GM19240 (cell line): ENCODE results near the gene JAK1.
"Not testable (repeated sequence)": the region's sequence is repeated elsewhere in the genome, so short reads cannot be mapped to it uniquely, and the experiment has no call there.

Source experiments
- DNase-seq: peaks from one replicate; pipeline ENCODE4 v3.0.0; 2011; ENCODE audit warnings: low spot score; ENCODE audit not compliant: insufficient read length

JAK1 gene

DNA sequence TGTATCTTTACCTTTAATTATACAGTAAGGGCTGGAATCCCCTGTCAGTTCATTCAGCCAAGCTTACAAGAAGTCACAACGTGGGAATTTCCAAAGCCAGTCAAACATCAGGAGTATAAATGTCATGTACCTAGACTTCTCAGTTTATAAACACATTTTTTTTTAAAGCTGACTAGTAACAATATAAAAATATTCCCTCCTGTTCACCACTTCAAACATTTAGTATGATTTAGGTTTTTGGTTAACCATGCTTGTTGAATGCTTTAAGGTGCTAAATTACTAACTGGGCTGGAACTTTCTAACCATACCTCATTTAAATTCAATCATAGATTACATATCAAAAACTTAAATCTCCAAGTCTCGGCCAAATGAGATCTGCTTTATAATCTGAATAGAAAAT, 44.0 kb downstream of the JAK1 start:
- DNase-seq = no peak

DNA sequence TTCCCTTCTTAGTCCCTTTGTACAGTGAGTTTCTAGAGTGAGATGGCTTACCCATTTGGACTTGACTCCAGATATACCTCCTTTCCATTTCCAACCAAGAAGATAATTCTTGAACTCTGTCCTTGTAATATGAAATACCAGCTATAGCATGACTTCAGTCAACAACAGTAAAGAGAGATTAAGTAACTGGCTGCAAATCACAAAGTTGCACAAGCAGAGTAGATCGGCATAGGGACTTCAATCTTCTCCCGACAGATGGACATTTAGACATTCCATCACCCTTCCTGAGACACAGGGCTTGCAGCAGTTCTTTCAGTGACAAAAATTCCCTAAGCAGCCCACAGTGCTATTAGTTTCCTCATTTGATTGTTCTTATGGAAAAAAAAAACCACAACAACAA, 44.6 kb downstream of the JAK1 start:
- DNase-seq = no peak

DNA sequence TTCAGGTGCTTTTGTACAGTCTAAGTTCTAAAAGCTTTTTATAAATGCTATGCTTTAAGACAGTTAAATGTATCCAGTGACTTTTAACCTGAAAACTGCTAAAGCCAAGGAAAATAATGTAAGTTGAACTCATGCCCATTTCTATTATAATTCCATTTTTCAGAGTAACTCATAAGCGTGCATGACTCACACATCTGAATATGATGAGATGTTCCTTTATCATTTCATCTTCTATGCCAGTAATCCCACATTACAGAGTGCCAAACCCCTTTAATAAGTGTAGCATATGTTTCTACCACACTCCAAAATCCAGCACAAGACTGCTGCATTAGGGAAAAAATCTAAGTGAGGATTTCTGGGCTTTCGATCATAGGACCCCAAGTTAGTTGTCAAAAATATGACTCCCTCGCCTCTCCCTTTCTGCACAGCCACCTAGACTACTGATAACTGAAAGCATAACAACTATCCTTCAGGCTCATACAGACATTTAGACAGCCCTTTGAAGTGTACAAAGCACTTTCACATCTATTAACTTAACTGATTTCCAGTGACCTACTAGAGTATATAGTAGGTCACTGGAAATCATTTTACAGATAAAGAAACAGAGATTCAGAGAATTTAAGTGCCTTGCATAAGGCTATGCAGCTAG, 45.3 kb downstream of the JAK1 start:
- no peak for DNase-seq

DNA sequence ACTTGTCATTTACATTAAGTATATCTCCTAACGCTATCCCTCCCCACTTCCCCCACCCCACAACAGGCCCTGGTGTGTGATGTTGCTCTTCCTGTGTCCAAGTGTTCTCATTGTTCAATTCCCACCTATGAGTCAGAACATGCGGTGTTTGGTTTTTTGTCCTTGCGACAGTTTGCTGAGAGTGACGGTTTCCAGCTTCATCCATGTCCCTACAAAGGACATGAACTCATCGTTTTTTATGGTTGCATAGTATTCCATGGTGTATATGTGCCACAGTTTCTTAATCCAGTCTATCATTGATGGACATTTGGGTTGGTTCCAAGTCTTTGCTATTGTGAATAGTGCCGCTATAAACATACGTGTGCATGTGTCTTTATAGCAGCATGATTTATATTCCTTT, 47.2 kb downstream of the JAK1 start:
- DNase-seq = not testable (repeated sequence)

DNA sequence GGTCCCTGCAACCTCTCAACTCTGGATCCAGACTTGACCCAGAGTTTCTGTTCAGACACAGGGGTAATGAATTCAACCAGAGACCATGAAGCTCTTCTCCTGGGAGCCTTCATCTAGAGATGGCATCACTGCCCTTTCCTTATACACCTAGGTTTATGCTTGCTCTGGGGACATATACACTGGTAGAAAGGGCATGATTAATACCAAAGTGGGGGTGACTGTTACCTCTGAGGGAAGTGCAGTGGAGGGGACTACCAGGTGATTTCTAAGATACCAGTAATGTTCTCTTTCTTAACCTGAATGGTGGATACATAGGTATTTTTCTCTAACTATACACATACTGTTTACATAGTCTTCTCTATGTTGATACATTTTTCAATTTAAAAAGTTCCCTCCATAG, 48.4 kb downstream of the JAK1 start:
- DNase-seq = no peak

DNA sequence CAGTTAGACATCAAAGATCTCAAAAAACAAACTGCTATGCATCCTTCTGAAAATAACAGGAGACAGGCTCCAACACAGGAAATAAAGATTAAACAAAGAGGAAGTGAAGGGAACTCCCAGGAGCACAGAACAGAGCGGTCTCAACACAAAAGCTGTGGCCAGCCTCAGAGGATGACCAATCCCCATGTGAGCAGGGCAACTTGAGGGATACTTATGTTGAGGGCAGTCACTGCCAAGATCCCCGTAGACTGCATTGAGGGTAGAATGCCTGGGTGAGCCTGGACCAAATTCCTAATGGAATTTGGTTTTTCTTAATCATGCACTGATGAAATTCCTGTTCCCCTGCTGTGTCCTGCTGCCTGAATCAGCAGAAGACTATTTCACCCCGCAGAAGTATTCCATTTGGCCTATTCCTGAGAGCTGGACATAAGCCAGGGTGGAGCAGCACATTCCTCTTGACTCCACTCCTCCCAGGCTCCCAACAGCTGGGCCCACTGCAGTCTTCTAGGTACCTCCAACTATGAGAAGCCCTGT, 49.0 kb downstream of the JAK1 start:
- no peak for DNase-seq

DNA sequence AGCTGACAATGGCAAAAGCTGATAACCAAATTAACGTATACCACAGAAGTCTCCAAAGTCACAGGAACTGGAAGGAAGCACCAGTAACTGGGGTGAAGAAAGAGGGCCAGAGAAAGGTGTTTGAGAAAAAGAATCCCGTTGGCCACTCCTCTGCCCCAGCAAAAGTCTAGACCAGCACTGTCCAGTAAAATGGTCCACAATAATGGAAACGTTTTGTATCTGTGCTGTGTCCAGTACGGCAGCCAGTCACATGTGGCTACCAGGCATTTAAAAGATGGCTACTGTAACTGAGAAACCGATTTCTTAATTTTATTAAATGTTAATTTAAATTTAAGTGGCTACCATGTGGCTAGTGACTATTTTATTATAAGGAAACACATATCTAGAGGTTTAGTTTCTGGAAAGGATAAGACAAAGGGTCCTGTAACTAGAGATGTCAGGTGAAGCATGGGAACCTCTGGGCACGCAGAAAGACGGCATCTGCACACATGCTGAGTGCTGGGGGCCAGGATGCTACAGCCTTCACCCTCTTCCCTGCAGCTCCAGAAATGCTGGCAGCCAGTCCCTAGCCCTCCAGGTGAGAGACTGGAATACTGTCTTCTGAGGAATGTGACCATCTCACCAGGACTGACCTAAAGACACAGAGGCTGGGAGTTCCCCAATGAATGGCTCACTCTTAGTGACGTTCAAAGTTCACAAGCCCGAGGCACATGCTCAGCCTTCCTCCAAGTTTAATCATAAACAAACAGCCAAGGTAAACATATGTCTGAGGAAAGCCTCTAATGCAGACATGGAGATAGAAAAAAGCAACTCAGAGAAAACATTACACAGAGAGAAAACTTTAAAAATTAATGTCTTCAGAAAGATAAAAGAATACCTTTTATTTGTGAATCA, 50.7 kb downstream of the JAK1 start:
- no peak for DNase-seq

DNA sequence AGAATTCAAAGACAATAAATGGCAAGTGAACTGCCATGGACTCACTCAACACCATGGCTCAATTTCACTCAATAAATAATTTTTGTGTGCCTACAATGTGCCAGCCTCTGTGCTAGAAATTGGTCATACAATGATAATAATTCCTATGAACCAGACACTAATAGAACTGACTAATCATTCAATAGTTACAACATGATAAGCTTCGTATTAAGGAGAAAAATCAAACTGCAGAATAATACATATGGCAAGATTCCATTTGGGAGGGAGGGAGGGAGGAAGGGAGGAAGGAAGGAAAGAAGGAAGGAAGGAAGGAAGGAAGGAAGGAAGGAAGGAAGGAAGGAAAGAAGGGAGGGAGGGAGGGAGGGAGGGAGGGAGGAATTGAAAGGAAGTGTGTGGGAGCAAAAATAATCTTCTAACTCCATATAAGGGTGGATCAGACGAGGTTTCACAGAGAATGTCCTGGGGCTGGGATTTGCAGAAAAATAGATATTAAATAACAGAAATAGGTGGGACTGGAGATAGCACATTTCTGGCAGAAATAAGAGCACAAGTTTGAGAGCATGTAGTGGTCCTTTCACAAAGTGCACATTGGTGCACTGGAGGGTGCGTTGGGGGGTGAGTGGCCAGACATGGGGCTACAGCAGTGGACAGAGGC, 52.9 kb downstream of the JAK1 start:
- DNase-seq = no peak

DNA sequence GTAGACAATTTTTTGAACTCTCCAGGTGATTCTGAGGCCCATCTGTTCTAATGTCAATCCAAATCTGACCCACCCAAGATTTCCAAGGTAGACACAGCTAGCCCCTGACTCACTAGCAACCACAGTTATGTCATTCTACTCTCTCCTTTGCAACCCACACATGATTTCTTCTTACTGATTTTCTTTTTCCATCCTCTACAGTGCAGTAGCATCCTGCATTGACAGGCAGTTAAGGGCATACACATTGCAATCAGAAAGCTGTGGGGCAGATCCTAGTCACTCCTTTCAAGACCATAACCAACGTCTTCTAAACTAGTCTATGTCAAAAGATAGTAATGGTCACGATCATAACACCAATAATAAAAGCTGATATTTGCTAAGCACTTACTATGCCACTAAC, 54.2 kb downstream of the JAK1 start:
- no peak for DNase-seq

DNA sequence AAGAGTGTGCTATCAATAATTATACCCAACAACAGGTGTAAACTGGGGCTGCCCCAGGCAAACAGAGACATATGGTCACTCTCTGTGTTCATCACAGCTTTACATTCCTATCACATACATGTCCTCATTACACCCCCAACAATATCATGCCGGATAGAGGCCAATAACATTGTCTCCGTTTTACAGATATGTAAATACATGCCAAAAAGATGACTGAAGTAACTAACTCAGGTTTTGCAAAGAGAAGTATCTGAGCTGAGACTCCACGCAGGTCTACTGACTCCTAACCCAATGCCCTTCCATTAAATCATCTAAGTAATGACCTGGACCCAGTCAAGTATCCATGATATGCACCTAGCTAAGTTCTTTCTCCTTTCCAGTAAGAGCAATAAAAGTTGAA, 55.0 kb downstream of the JAK1 start:
- DNase-seq = no peak

DNA sequence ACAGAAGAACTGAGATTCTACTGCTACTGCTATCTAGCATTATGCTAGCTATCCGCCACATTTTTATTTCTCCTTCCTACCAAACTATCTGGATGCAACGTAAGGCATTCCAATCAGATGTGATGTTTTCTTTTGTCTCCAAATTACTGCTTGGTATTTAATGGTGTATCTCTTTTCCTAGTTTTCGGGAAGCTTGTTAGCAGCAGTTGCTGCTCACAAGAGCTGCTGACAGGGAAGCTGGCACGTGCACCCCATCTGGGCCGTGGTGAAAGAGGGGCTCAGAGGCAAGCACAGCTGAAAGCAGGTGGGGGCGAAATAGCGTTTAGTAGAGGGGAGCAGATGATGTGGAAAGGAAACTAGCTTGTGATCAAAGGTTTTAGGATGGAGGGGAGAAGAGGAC, 57.3 kb downstream of the JAK1 start:
- DNase-seq = no peak

DNA sequence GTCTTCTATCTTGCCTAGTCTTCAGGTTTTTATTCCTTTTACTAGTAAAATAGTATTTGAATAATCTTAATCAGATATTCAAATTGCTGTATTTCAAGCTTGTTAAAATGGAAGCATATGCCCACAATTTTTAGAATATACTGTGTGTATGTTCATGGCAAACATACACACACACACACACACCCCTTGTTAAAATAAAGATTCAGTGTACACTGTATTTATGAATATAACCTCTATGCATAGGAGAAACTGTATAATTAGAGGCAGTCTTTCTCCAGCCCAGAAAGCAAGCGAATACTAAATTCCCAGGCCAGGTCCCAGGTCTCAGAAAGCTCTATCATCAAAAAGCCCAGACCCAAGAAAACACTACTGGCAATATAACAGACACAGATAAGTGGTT, 57.8 kb downstream of the JAK1 start:
- no peak for DNase-seq

DNA sequence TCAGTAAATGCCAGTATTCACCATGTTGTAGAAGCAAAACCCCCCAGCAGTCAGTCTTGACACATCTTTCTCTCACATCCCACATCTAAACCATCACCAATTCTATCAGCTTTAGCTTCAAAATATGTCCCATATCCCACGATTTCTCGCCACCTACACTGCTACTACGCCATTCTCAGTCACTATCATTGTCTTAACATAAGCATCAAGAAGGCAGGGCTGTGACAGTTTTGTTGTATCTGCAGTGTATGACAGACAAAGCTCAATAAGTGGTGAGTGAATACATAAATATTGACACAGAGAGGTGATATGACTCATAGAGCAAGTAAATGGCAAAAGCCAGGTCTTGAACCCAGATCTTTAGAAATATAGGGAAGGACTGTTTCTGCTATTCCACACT, 59.9 kb downstream of the JAK1 start:
- no peak for DNase-seq

DNA sequence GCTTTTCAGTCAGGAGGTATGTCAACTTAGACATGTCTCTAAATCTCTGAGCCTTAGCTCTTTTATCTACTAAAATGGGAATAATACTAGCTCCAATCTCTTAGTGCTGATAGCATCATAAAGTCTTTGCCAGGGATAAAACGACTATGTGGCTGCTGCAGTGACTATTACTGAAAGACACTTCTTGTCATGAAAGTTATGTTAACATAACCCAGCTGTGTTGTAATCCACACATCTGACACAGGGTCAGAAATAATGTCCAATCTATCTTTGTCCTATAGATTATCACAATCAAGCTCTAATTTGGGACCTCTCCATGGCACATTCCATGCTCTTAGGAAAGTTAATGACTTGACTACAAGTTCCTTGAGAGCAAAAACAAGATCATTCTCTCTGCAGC, 62.8 kb downstream of the JAK1 start:
- DNase-seq = no peak

DNA sequence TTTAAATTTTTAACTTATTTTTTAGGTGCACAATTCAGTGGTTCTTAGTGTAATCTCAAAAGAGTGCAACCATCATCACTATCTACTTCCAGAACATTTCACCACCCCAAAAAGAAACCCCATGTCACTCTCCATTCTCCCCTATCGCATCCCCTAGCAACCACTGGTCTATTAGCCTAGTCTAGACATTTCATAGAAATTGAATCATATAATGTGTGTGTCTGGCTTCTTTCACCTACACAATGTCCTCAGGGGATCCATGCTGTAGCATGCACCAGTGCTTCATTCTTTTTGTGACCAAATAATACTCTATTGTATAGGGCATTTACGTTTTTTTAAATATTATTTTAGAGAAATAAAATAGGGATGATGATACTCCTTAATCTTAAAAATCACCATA, 64.7 kb downstream of the JAK1 start:
- no peak for DNase-seq

DNA sequence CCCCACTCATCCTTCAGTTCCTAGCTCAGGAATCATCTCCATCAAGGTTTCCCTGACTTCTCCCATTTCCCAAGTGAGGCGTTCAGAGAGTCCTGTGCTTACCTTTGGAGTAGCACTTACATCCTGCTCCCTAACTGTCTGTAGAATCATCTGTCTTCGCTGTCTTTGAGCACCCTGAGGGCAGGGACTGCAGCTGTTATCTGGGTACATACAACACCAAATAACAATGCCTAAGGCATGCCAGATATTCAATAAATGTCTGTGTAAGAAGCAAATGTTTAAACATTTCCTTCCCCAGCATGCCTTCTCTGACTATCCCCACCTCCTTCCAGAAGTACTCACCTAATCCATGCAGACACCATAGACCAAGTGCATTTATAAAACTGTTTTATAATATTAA, 65.4 kb downstream of the JAK1 start:
- DNase-seq = no peak

DNA sequence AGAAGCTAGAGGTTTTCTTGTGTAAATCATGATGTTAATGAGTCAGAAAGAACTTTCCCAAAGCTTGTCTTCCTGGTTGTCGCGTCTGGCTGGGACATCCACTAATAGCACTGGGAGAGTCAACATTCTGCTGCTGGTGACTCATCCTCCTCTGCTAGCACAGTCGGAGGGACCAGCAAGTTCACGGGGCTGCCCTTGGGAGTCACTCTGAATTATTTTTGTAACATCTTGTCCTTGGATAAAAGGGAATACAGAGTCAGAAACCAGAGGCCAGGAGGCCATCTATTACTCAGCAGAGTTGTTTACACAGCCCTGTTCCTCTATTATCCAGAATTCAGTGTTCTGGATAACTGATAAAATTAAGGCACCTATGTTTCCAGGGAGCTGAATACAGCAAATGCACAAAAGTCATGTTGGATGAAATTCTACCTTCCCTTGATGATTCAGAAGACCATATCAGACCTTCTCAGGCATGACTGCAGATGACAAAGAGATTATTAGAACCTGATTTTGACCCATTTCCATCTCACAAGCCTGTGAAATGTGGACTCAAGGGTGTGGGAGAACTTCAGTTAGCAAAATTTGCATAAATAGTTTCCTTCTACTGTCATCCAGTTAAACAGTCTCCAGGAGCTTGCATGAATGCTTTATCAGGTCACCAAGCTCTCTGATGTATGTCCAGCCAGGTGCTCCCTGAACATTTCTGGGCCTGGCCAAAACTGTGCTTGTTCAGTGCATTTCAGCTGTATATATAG, 68.1 kb downstream of the JAK1 start:
- DNase-seq = peak; percentile 18

DNA sequence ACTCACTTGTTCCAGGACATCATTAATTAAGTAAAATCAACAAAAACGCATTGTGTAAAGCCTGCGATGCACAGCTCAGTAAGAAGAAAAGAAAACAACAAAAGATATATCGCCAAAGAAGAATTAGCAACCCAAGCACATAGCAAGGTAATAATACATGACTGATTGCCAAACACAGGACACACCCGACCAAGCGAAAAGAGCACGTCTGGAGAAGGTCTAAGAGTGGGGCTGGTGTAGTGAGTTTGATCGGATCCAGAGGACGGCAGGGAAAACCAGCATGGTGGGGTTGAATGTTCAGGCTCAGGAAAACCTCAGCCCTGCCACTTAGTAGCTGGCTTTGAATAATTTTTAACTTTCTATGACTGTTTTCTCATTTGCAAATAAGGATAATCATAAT, 69.8 kb downstream of the JAK1 start:
- no peak for DNase-seq

DNA sequence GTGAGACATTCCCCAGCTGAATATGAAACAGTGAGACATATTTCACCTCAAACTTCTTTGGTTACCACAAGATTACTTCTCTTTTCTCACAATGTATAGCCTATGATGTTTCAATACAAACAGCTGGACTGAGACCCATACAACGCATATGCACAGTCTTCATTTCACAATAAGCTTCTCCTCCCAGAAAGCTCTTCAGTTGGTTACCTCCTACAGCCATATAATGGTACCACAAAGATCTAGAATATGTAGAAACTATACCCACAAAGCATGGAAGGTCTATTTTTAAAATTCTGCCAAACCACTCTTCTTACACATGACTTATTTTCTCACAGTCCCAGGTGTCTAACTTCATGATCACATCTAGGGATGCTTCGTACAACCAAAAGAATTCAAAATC, 70.8 kb downstream of the JAK1 start:
- no peak for DNase-seq

DNA sequence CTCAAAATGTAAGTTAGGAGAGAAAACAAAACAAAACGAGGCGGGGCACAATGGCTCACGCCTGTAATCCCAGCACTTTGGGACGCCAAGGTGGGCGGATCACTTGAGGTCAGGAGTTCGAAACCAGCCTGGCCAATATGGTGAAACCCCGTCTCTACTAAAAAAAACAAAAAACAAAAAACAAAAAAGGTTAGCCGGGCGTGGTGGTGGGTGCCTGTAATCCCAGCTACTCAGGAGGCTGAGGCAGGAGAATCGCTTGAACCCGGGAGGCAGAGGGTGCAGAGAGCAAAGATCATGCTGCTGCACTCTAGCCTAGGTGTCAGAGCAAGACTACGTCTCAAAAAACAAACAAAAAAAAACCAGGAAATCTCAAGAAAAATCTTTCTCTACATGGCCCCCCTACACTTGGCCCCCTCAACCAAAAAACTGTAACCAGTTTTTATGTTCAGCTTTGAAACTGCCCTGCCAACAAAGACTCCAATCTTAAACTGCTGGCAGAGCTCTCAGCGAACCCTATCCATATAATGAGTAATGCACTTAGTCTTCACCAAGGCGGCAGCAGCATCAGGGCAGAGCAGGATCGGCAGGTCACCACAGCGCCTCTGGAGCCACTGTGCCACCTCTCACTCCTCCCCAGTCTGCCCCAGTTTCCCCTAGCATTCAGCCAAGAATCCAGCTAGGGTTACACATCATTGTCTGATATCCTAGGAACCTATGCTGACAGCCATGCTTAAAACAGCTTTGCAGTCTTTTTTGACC, 71.7 kb downstream of the JAK1 start:
- no peak for DNase-seq

DNA sequence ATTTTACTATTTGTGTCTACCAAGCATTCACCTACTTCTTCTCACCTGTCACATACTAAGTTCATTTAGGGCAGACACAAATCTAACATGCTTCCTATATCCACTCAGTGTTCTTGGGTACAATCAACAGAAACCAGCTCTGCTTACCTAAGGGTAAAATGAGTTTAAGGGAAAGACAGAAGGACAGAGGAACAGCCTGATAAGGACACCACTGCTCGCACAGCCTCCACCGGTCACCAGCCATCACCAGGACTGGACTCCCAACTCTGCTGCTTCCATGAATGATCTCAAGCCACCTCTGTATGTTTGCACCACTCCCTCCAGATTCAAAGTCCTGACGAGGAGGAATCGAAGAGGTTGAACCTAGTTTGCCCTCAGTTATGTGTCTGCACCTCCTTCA, 72.4 kb downstream of the JAK1 start:
- no peak for DNase-seq
